ENCODE data around the gene PBXIP1. TPM values are rescaled to one million over a fixed set of nuclear protein-coding genes. Genes with fewer than 3 reads are reported as not detected.
"Not testable (repeated sequence)": the region's sequence is repeated elsewhere in the genome, so short reads cannot be mapped to it uniquely, and the experiment has no call there.

The PBXIP1 gene
- total RNA-seq, 1 donor from 2014 or later: 17.1 TPM

- no peak for DNase-seq (ENCODE audit: low read depth, low spot score)
- Mint-ChIP-seq H3K9me3 (no peaks in the 10 kb centered on the region), H3K4me3 (no peak overlapping the region), H3K27ac (ENCODE audit: unreplicated experiment) (no peak overlapping the region), H3K4me1 (peaks cover 11% of the 10 kb centered on the region), H3K36me3 (ENCODE audit: low read depth) (peaks cover 8% of the 10 kb centered on the region), H3K27me3 (ENCODE audit: low read depth) (no peaks in the 10 kb centered on the region)
- TF ChIP-seq CTCF (conservative IDR thresholded peaks at IDR 0.05): no peak
These were observed 28.0 kb upstream of the PBXIP1 start for GRCh38 chr1:154983776-154984466.

GRCh38 chr1:154982897-154983648, 27.2 kb upstream of the PBXIP1 start, which contains the start of gene FLAD1:
Gene FLAD1, plus strand, starts transcription at chr1:154983344. Its CDS starts 351 bp downstream, at chr1:154983695.
- no peak within 1 kb of the TSS for H3K27ac Mint-ChIP-seq (ENCODE audit: unreplicated experiment)
- H3K36me3 Mint-ChIP-seq (ENCODE audit: low read depth): peaks cover 8% of the 10 kb centered on the region
- DNase-seq (ENCODE audit: low read depth, low spot score): peak; percentile 89
- H3K9me3 Mint-ChIP-seq: no peaks in the 10 kb centered on the region
- H3K4me1 Mint-ChIP-seq: peaks cover 9% of the 10 kb centered on the region
- no peak for TF ChIP-seq CTCF (conservative IDR thresholded peaks at IDR 0.05)
- H3K27me3 Mint-ChIP-seq (ENCODE audit: low read depth): no peaks in the 10 kb centered on the region
- H3K4me3 Mint-ChIP-seq: no peak within 1 kb of the TSS

- no peak overlapping the region for H3K4me3 Mint-ChIP-seq
- no peak for DNase-seq (ENCODE audit: low read depth, low spot score)
- H3K27me3 Mint-ChIP-seq (ENCODE audit: low read depth): no peaks in the 10 kb centered on the region
- H3K27ac Mint-ChIP-seq (ENCODE audit: unreplicated experiment): no peak overlapping the region
- H3K36me3 Mint-ChIP-seq (ENCODE audit: low read depth): peaks cover 8% of the 10 kb centered on the region
- H3K4me1 Mint-ChIP-seq: peaks cover 13% of the 10 kb centered on the region
- H3K9me3 Mint-ChIP-seq: no peaks in the 10 kb centered on the region
- no peak for TF ChIP-seq CTCF (conservative IDR thresholded peaks at IDR 0.05)
These were observed 26.4 kb upstream of the PBXIP1 start for GRCh38 chr1:154982341-154982740.

- no peaks in the 10 kb centered on the region for H3K27me3 Mint-ChIP-seq (ENCODE audit: low read depth)
- TF ChIP-seq CTCF (conservative IDR thresholded peaks at IDR 0.05): no peak
- DNase-seq (ENCODE audit: low read depth, low spot score): no peak
- no peaks in the 10 kb centered on the region for H3K9me3 Mint-ChIP-seq
- H3K4me1 Mint-ChIP-seq: peaks cover 4% of the 10 kb centered on the region
- H3K4me3 Mint-ChIP-seq: peak overlapping the region; percentile 28
- peaks cover 8% of the 10 kb centered on the region for H3K36me3 Mint-ChIP-seq (ENCODE audit: low read depth)
- H3K27ac Mint-ChIP-seq (ENCODE audit: unreplicated experiment): no peak overlapping the region
These were observed 22.5 kb upstream of the PBXIP1 start for GRCh38 chr1:154978360-154978759.

GRCh38 chr1:154977762-154978161, 21.9 kb upstream of the PBXIP1 start:
- H3K4me3 Mint-ChIP-seq; H3K4me1 Mint-ChIP-seq; H3K36me3 Mint-ChIP-seq (ENCODE audit: low read depth); DNase-seq (ENCODE audit: low read depth, low spot score); H3K9me3 Mint-ChIP-seq; H3K27me3 Mint-ChIP-seq (ENCODE audit: low read depth); H3K27ac Mint-ChIP-seq (ENCODE audit: unreplicated experiment): not testable (repeated sequence)

Data from neural crest cell (in vitro differentiated cells).